ENCODE data around the gene NAAA. TPM values are rescaled to one million over a fixed set of nuclear protein-coding genes. Genes with fewer than 3 reads are reported as not detected.
"Not testable (repeated sequence)": the region's sequence is repeated elsewhere in the genome, so short reads cannot be mapped to it uniquely, and the experiment has no call there.

The NAAA gene
- total RNA-seq, 1 donor from 2014 or later = 16.4 TPM

GRCh38 chr4:75920327-75920726, 20.5 kb downstream of the NAAA start:
- no peak for DNase-seq (ENCODE audit: low spot score)

- DNase-seq (ENCODE audit: low spot score) = no peak
Measured at GRCh38 chr4:75919920-75920319, 20.9 kb downstream of the NAAA start.

- DNase-seq (ENCODE audit: low spot score) = no peak
Measured at GRCh38 chr4:75916091-75916661, 24.6 kb downstream of the NAAA start.

GRCh38 chr4:75912968-75913367, 27.8 kb downstream of the NAAA start:
- DNase-seq (ENCODE audit: low spot score) = no peak

GRCh38 chr4:75910831-75911230, 30.0 kb downstream of the NAAA start:
- not testable (repeated sequence) for DNase-seq (ENCODE audit: low spot score)

- no peak for DNase-seq (ENCODE audit: low spot score)
Measured at GRCh38 chr4:75909405-75909804, 31.4 kb downstream of the NAAA start.

GRCh38 chr4:75908555-75908954, 32.3 kb downstream of the NAAA start:
- DNase-seq (ENCODE audit: low spot score) = no peak

- no peak for DNase-seq (ENCODE audit: low spot score)
Measured at GRCh38 chr4:75907966-75908365, 32.8 kb downstream of the NAAA start.

- DNase-seq (ENCODE audit: low spot score) = no peak
Measured at GRCh38 chr4:75904076-75904475, 36.7 kb downstream of the NAAA start.

GRCh38 chr4:75902352-75902751, 38.5 kb downstream of the NAAA start, which contains the start of gene PPEF2:
TSS of gene PPEF2 (minus strand) at chr4:75902452. CDS start at chr4:75896325, 6,127 bp downstream.
- no peak for DNase-seq (ENCODE audit: low spot score)

GRCh38 chr4:75898536-75898935, 42.3 kb downstream of the NAAA start:
- DNase-seq (ENCODE audit: low spot score) = no peak

GRCh38 chr4:75895744-75896314, 45.0 kb downstream of the NAAA start:
- no peak for DNase-seq (ENCODE audit: low spot score)

- no peak for DNase-seq (ENCODE audit: low spot score)
Measured at GRCh38 chr4:75892508-75892907, 48.3 kb downstream of the NAAA start.

- no peak for DNase-seq (ENCODE audit: low spot score)
Measured at GRCh38 chr4:75891611-75892010, 49.2 kb downstream of the NAAA start.

GRCh38 chr4:75889537-75890199, 51.1 kb downstream of the NAAA start:
- no peak for DNase-seq (ENCODE audit: low spot score)

GRCh38 chr4:75886104-75886503, 54.7 kb downstream of the NAAA start:
- DNase-seq (ENCODE audit: low spot score) = no peak

- no peak for DNase-seq (ENCODE audit: low spot score)
Measured at GRCh38 chr4:75881476-75881875, 59.3 kb downstream of the NAAA start.

GRCh38 chr4:75880278-75880677, 60.5 kb downstream of the NAAA start:
- DNase-seq (ENCODE audit: low spot score) = no peak

- no peak for DNase-seq (ENCODE audit: low spot score)
Measured at GRCh38 chr4:75878246-75878756, 62.5 kb downstream of the NAAA start.

GRCh38 chr4:75876218-75876617, 64.6 kb downstream of the NAAA start:
- no peak for DNase-seq (ENCODE audit: low spot score)

- DNase-seq (ENCODE audit: low spot score) = no peak
Measured at GRCh38 chr4:75869100-75869499, 71.7 kb downstream of the NAAA start.

GRCh38 chr4:75867130-75867529, 73.7 kb downstream of the NAAA start:
- no peak for DNase-seq (ENCODE audit: low spot score)

Measured in mesenteric fat pad (tissue), 1 donor.